ENCODE data around the gene NKAIN2. TPM values are rescaled to one million over a fixed set of nuclear protein-coding genes. Genes with fewer than 3 reads are reported as not detected.

NKAIN2 gene
- polyA plus RNA-seq, 2 donors: 0.02 TPM; not detected in 1

- no peak overlapping the region for H3K4me3 ChIP-seq (ENCODE audit: low read depth in 1 of 2, low read length in 2 of 2)
- 59 to 60% methylated on average over 4 of the region's 4 CpGs for WGBS, 2 donors
- H3K27ac ChIP-seq (ENCODE audit: low read depth in 2 of 2, low read length in 1 of 2): no peak overlapping the region
- H3K27me3 ChIP-seq (ENCODE audit: control insufficient read depth in 1 of 2, insufficient read depth in 2 of 2, low read length in 2 of 2): no peaks in the 10 kb centered on the region
- H3K36me3 ChIP-seq (ENCODE audit: control insufficient read depth in 2 of 2, insufficient read depth in 2 of 2, low read length in 1 of 2): no peaks in the 10 kb centered on the region
- H3K9me3 ChIP-seq (ENCODE audit: control insufficient read depth in 2 of 2, insufficient read depth in 1 of 2, low read depth in 1 of 2, low read length in 1 of 2): no peaks in the 10 kb centered on the region
- H3K4me1 ChIP-seq (ENCODE audit: control insufficient read depth in 2 of 2, insufficient read depth in 2 of 2, low read length in 1 of 2): no peaks in the 10 kb centered on the region
Measured at GRCh38 chr6:124520514-124520913, 716.8 kb downstream of the NKAIN2 start.

GRCh38 chr6:124522335-124522734 is 718.7 kb downstream of the NKAIN2 start:
- no peak overlapping the region for H3K4me3 ChIP-seq (ENCODE audit: low read depth in 1 of 2, low read length in 2 of 2)
- H3K9me3 ChIP-seq (ENCODE audit: control insufficient read depth in 2 of 2, insufficient read depth in 1 of 2, low read depth in 1 of 2, low read length in 1 of 2): no peaks in the 10 kb centered on the region
- no peaks in the 10 kb centered on the region for H3K27me3 ChIP-seq (ENCODE audit: control insufficient read depth in 1 of 2, insufficient read depth in 2 of 2, low read length in 2 of 2)
- no peak overlapping the region for H3K27ac ChIP-seq (ENCODE audit: low read depth in 2 of 2, low read length in 1 of 2)
- H3K4me1 ChIP-seq (ENCODE audit: control insufficient read depth in 2 of 2, insufficient read depth in 2 of 2, low read length in 1 of 2): no peaks in the 10 kb centered on the region
- no peaks in the 10 kb centered on the region for H3K36me3 ChIP-seq (ENCODE audit: control insufficient read depth in 2 of 2, insufficient read depth in 2 of 2, low read length in 1 of 2)
- 77 to 79% methylated on average over 4 of the region's 4 CpGs for WGBS, 2 donors

- Histone ChIP-seq H3K36me3 (ENCODE audit: control insufficient read depth in 2 of 2, insufficient read depth in 2 of 2, low read length in 1 of 2) (no peaks in the 10 kb centered on the region), H3K27ac (ENCODE audit: low read depth in 2 of 2, low read length in 1 of 2) (no peak overlapping the region), H3K9me3 (ENCODE audit: control insufficient read depth in 2 of 2, insufficient read depth in 1 of 2, low read depth in 1 of 2, low read length in 1 of 2) (no peaks in the 10 kb centered on the region), H3K27me3 (ENCODE audit: control insufficient read depth in 1 of 2, insufficient read depth in 2 of 2, low read length in 2 of 2) (no peaks in the 10 kb centered on the region), H3K4me3 (ENCODE audit: low read depth in 1 of 2, low read length in 2 of 2) (no peak overlapping the region), H3K4me1 (ENCODE audit: control insufficient read depth in 2 of 2, insufficient read depth in 2 of 2, low read length in 1 of 2) (no peaks in the 10 kb centered on the region)
- 71 to 73% methylated on average over 7 of the region's 7 CpGs for WGBS, 2 donors
Measured at GRCh38 chr6:124524491-124525200, 721.0 kb downstream of the NKAIN2 start.

- H3K27ac ChIP-seq (ENCODE audit: low read depth in 2 of 2, low read length in 1 of 2): no peak overlapping the region
- no peaks in the 10 kb centered on the region for H3K36me3 ChIP-seq (ENCODE audit: control insufficient read depth in 2 of 2, insufficient read depth in 2 of 2, low read length in 1 of 2)
- H3K27me3 ChIP-seq (ENCODE audit: control insufficient read depth in 1 of 2, insufficient read depth in 2 of 2, low read length in 2 of 2): no peaks in the 10 kb centered on the region
- no peak overlapping the region for H3K4me3 ChIP-seq (ENCODE audit: low read depth in 1 of 2, low read length in 2 of 2)
- WGBS, 2 donors: 56 to 61% methylated on average over 1 of the region's 1 CpG
- H3K9me3 ChIP-seq (ENCODE audit: control insufficient read depth in 2 of 2, insufficient read depth in 1 of 2, low read depth in 1 of 2, low read length in 1 of 2): no peaks in the 10 kb centered on the region
- no peaks in the 10 kb centered on the region for H3K4me1 ChIP-seq (ENCODE audit: control insufficient read depth in 2 of 2, insufficient read depth in 2 of 2, low read length in 1 of 2)
Measured at GRCh38 chr6:124530926-124531325, 727.3 kb downstream of the NKAIN2 start.

GRCh38 chr6:124535299-124535698 is 731.6 kb downstream of the NKAIN2 start:
- H3K4me3 ChIP-seq (ENCODE audit: low read depth in 1 of 2, low read length in 2 of 2): no peak overlapping the region
- H3K27ac ChIP-seq (ENCODE audit: low read depth in 2 of 2, low read length in 1 of 2): no peak overlapping the region
- no peaks in the 10 kb centered on the region for H3K9me3 ChIP-seq (ENCODE audit: control insufficient read depth in 2 of 2, insufficient read depth in 1 of 2, low read depth in 1 of 2, low read length in 1 of 2)
- WGBS, 2 donors: 15 to 37% methylated on average over 1 of the region's 1 CpG
- H3K36me3 ChIP-seq (ENCODE audit: control insufficient read depth in 2 of 2, insufficient read depth in 2 of 2, low read length in 1 of 2): no peaks in the 10 kb centered on the region
- H3K27me3 ChIP-seq (ENCODE audit: control insufficient read depth in 1 of 2, insufficient read depth in 2 of 2, low read length in 2 of 2): no peaks in the 10 kb centered on the region
- no peaks in the 10 kb centered on the region for H3K4me1 ChIP-seq (ENCODE audit: control insufficient read depth in 2 of 2, insufficient read depth in 2 of 2, low read length in 1 of 2)

- Histone ChIP-seq H3K27me3 (ENCODE audit: control insufficient read depth in 1 of 2, insufficient read depth in 2 of 2, low read length in 2 of 2) (no peaks in the 10 kb centered on the region), H3K27ac (ENCODE audit: low read depth in 2 of 2, low read length in 1 of 2) (no peak overlapping the region), H3K4me3 (ENCODE audit: low read depth in 1 of 2, low read length in 2 of 2) (no peak overlapping the region), H3K9me3 (ENCODE audit: control insufficient read depth in 2 of 2, insufficient read depth in 1 of 2, low read depth in 1 of 2, low read length in 1 of 2) (no peaks in the 10 kb centered on the region), H3K4me1 (ENCODE audit: control insufficient read depth in 2 of 2, insufficient read depth in 2 of 2, low read length in 1 of 2) (no peaks in the 10 kb centered on the region), H3K36me3 (ENCODE audit: control insufficient read depth in 2 of 2, insufficient read depth in 2 of 2, low read length in 1 of 2) (no peaks in the 10 kb centered on the region)
- WGBS, 2 donors: 70 to 73% methylated on average over 9 of the region's 9 CpGs
Measured at GRCh38 chr6:124535746-124536145, 732.1 kb downstream of the NKAIN2 start.

GRCh38 chr6:124536157-124536841 is 732.6 kb downstream of the NKAIN2 start:
- Histone ChIP-seq H3K36me3 (ENCODE audit: control insufficient read depth in 2 of 2, insufficient read depth in 2 of 2, low read length in 1 of 2) (no peaks in the 10 kb centered on the region), H3K9me3 (ENCODE audit: control insufficient read depth in 2 of 2, insufficient read depth in 1 of 2, low read depth in 1 of 2, low read length in 1 of 2) (no peaks in the 10 kb centered on the region), H3K27me3 (ENCODE audit: control insufficient read depth in 1 of 2, insufficient read depth in 2 of 2, low read length in 2 of 2) (no peaks in the 10 kb centered on the region), H3K27ac (ENCODE audit: low read depth in 2 of 2, low read length in 1 of 2) (no peak overlapping the region), H3K4me3 (ENCODE audit: low read depth in 1 of 2, low read length in 2 of 2) (no peak overlapping the region), H3K4me1 (ENCODE audit: control insufficient read depth in 2 of 2, insufficient read depth in 2 of 2, low read length in 1 of 2) (no peaks in the 10 kb centered on the region)
- 65 to 71% methylated on average over 5 of the region's 5 CpGs for WGBS, 2 donors

- no peaks in the 10 kb centered on the region for H3K4me1 ChIP-seq (ENCODE audit: control insufficient read depth in 2 of 2, insufficient read depth in 2 of 2, low read length in 1 of 2)
- H3K9me3 ChIP-seq (ENCODE audit: control insufficient read depth in 2 of 2, insufficient read depth in 1 of 2, low read depth in 1 of 2, low read length in 1 of 2): no peaks in the 10 kb centered on the region
- H3K4me3 ChIP-seq (ENCODE audit: low read depth in 1 of 2, low read length in 2 of 2): no peak overlapping the region
- H3K27ac ChIP-seq (ENCODE audit: low read depth in 2 of 2, low read length in 1 of 2): no peak overlapping the region
- no peaks in the 10 kb centered on the region for H3K36me3 ChIP-seq (ENCODE audit: control insufficient read depth in 2 of 2, insufficient read depth in 2 of 2, low read length in 1 of 2)
- 27 to 33% methylated on average over 3 of the region's 3 CpGs for WGBS, 2 donors
- no peaks in the 10 kb centered on the region for H3K27me3 ChIP-seq (ENCODE audit: control insufficient read depth in 1 of 2, insufficient read depth in 2 of 2, low read length in 2 of 2)
Measured at GRCh38 chr6:124536842-124537191, 733.2 kb downstream of the NKAIN2 start.

- Histone ChIP-seq H3K27ac (ENCODE audit: low read depth in 2 of 2, low read length in 1 of 2) (no peak overlapping the region), H3K4me1 (ENCODE audit: control insufficient read depth in 2 of 2, insufficient read depth in 2 of 2, low read length in 1 of 2) (no peaks in the 10 kb centered on the region), H3K36me3 (ENCODE audit: control insufficient read depth in 2 of 2, insufficient read depth in 2 of 2, low read length in 1 of 2) (no peaks in the 10 kb centered on the region), H3K4me3 (ENCODE audit: low read depth in 1 of 2, low read length in 2 of 2) (no peak overlapping the region), H3K27me3 (ENCODE audit: control insufficient read depth in 1 of 2, insufficient read depth in 2 of 2, low read length in 2 of 2) (no peaks in the 10 kb centered on the region), H3K9me3 (ENCODE audit: control insufficient read depth in 2 of 2, insufficient read depth in 1 of 2, low read depth in 1 of 2, low read length in 1 of 2) (no peaks in the 10 kb centered on the region)
Measured at GRCh38 chr6:124539096-124539495, 735.4 kb downstream of the NKAIN2 start.

GRCh38 chr6:124541573-124541972 is 737.9 kb downstream of the NKAIN2 start:
- 62 to 67% methylated on average over 2 of the region's 2 CpGs for WGBS, 2 donors
- Histone ChIP-seq H3K27ac (ENCODE audit: low read depth in 2 of 2, low read length in 1 of 2) (no peak overlapping the region), H3K9me3 (ENCODE audit: control insufficient read depth in 2 of 2, insufficient read depth in 1 of 2, low read depth in 1 of 2, low read length in 1 of 2) (no peaks in the 10 kb centered on the region), H3K27me3 (ENCODE audit: control insufficient read depth in 1 of 2, insufficient read depth in 2 of 2, low read length in 2 of 2) (no peaks in the 10 kb centered on the region), H3K36me3 (ENCODE audit: control insufficient read depth in 2 of 2, insufficient read depth in 2 of 2, low read length in 1 of 2) (no peaks in the 10 kb centered on the region), H3K4me3 (ENCODE audit: low read depth in 1 of 2, low read length in 2 of 2) (no peak overlapping the region), H3K4me1 (ENCODE audit: control insufficient read depth in 2 of 2, insufficient read depth in 2 of 2, low read length in 1 of 2) (no peaks in the 10 kb centered on the region)
